ENCODE data around the gene AP2A2. TPM values are rescaled to one million over a fixed set of nuclear protein-coding genes. Genes with fewer than 3 reads are reported as not detected.

The AP2A2 gene
- total RNA-seq, 4 donors from 2014 or later = 33.6 to 76.6 (median 46.4) TPM

DNA sequence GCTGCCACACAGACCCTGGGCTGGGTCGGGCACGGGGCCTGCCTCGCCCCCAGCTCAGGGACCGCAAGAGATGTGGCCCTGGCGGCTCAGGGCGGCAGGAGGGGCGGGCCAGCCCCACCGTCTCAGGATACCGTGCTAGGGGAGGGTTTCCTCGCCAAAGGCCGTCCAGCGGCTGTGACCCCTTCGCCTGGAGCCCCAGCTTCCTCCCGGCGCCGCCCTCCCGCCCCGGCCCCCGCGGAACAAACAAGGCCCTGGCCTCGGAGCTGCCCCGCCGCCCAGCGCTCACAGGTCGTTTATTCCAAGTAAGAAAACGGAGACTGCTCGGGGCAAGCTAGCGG lies 543 bp upstream of the AP2A2 start:
- intact Hi-C loops (cut with DNase I; ENCODE audit: low total_unique reads) = no loop called here
- peak overlapping the region; percentile 2 for H3K4me3 ChIP-seq (ENCODE audit: low read depth, poor library complexity, severe bottlenecking)
- DNase-seq (ENCODE audit: low spot score in 2 of 2) = peak in 1 of 2 donors; percentile 92
- TF ChIP-seq POLR2A (IDR thresholded peaks at IDR 0.05) = no peak
- TF ChIP-seq, protein P1, sequence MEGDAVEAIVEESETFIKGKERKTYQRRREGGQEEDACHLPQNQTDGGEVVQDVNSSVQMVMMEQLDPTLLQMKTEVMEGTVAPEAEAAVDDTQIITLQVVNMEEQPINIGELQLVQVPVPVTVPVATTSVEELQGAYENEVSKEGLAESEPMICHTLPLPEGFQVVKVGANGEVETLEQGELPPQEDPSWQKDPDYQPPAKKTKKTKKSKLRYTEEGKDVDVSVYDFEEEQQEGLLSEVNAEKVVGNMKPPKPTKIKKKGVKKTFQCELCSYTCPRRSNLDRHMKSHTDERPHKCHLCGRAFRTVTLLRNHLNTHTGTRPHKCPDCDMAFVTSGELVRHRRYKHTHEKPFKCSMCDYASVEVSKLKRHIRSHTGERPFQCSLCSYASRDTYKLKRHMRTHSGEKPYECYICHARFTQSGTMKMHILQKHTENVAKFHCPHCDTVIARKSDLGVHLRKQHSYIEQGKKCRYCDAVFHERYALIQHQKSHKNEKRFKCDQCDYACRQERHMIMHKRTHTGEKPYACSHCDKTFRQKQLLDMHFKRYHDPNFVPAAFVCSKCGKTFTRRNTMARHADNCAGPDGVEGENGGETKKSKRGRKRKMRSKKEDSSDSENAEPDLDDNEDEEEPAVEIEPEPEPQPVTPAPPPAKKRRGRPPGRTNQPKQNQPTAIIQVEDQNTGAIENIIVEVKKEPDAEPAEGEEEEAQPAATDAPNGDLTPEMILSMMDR (IDR thresholded peaks at IDR 0.05) = no peak
- WGBS, 2 donors = 58 to 71% methylated on average over 17 to 18 of the region's 28 CpGs

DNA sequence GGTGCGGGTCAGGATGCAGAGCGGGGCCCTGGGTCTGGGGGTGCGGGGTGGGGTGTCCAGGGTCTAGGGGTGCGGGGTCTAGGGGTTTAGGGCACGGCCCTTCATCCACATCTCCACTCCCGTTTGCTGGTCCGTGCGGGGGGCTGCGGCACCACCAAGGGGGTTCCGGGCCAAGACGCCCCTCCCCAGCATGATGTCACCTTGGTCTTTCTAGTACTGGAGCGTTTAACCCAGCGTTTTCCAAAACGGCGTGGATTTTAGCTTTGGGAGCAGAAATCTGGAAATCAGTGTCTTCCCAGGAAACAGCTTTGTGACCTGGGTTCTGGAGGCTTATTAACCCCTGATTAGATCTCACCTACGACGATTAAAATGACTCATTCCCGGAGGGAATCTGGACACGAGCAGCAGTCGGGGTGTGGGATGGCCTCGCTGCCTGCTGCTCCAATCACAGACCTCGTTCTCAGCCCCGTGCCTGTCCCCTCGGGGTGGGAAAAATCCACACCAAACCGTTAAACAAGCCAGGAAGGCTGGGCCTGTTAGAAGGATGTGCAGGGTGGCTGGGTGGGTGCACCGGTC lies 759 bp downstream of the AP2A2 start:
- no peak for TF ChIP-seq POLR2A (IDR thresholded peaks at IDR 0.05)
- intact Hi-C loops (cut with DNase I; ENCODE audit: low total_unique reads) = no loop called here
- H3K4me3 ChIP-seq (ENCODE audit: low read depth, poor library complexity, severe bottlenecking) = peak overlapping the region; percentile 89
- 1 to 2% methylated on average over 17 to 25 of the region's 26 CpGs for WGBS, 2 donors
- peak in 1 of 2 donors; percentile 49 for DNase-seq (ENCODE audit: low spot score in 2 of 2)

DNA sequence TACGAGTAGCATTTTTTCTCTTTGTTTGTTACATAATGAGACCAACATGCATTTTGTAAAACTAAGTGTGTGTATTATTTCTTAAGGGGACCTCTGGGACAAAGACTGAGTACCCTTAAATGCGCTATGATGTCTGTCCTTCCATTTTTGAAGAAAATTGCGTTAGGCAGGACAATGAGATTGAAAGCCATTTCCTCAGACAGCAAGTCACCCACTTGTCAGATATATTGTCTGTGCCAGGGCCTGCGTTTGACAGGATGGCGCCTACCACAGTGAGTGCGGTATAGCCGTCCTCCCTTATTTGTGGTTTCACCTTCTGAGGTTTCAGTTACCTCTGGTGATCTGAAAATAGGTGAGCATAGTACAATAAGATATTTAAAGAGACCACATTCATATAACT lies 2.2 kb downstream of the AP2A2 start:
- intact Hi-C loops (cut with DNase I; ENCODE audit: low total_unique reads) = no loop called here
- no peak overlapping the region for H3K4me3 ChIP-seq (ENCODE audit: low read depth, poor library complexity, severe bottlenecking)
- TF ChIP-seq, protein P1 (IDR thresholded peaks at IDR 0.05) = no peak
- TF ChIP-seq POLR2A (IDR thresholded peaks at IDR 0.05) = no peak

DNA sequence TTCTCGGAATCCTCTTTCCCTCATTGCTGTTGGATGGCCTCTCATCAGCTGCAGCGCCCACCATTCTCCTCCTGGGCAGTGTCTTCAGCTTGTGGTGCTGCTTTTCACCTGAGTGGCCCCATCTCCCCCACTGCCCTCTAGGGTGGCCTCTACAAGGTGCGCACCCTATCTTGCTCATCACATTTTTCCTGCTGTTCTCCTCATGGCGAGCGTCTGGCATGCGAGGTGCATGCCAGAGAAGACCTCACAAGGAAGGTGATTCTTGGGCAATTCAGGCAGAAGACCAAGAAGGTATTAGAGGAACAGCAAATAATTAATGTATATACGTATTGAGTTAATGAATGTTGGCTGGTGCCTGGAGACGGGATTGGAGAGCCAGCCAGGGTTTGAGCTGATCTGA lies 3.1 kb downstream of the AP2A2 start:
- H3K4me3 ChIP-seq (ENCODE audit: low read depth, poor library complexity, severe bottlenecking) = no peak overlapping the region
- 78 to 83% methylated on average over 8 of the region's 8 CpGs for WGBS, 2 donors
- no peak for TF ChIP-seq POLR2A (IDR thresholded peaks at IDR 0.05)
- TF ChIP-seq, protein P1 (IDR thresholded peaks at IDR 0.05) = no peak
- intact Hi-C loops (cut with DNase I; ENCODE audit: low total_unique reads) = no loop called here
- DNase-seq (ENCODE audit: low spot score in 2 of 2) = no peak

More for the DNA sequence above, 2.2 kb downstream of the AP2A2 start:
- DNase-seq (ENCODE audit: low spot score in 2 of 2) = no peak
- WGBS, 2 donors = 48 to 55% methylated on average over 7 of the region's 7 CpGs

DNA sequence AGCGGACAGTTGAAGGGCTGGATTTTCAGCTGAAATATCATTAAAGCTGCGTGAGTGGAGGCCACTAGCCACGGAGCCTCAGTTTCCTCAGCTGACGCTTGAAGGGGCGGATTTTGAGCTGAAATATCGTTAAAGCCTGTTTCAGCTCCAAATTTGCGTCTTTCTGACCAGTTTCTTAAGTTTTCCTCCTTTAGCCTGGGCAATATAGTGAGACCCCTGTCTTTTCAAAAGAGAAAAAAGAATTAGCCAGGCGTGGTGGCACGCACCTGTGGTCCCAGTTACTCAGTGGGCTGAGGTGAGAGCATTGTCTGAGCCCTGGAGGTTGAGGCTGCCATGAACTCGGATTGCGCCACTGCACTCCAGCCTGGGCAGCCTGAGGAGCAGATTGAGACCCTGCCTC lies 3.7 kb downstream of the AP2A2 start:
- no peak overlapping the region for H3K4me3 ChIP-seq (ENCODE audit: low read depth, poor library complexity, severe bottlenecking)
- WGBS, 2 donors = 97% methylated on average over 11 of the region's 11 CpGs
- TF ChIP-seq, protein P1 (IDR thresholded peaks at IDR 0.05) = no peak
- no peak for TF ChIP-seq POLR2A (IDR thresholded peaks at IDR 0.05)
- intact Hi-C loops (cut with DNase I; ENCODE audit: low total_unique reads) = no loop called here
- no peak for DNase-seq (ENCODE audit: low spot score in 2 of 2)

DNA sequence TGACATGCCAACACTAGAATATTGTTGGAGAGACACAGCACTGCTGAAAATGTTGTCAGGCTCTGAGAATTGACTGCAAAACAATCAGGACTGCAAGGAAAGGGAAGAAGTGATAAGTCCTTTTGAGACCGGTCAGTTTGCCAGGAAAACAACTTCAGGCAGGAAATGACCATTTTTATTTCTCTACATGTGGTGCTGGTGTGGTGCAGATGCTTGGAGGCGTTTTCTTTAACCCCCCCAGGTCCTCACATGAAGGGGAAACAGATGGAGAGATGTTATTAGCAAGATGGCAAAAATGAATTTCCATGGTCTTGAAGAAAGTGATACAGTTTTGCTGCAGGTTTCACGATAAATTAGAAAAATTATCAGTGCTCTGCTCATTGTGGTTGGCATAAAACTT lies 5.7 kb downstream of the AP2A2 start:
- H3K4me3 ChIP-seq (ENCODE audit: low read depth, poor library complexity, severe bottlenecking) = no peak overlapping the region
- WGBS, 2 donors = 50 to 57% methylated on average over 3 of the region's 3 CpGs
- DNase-seq (ENCODE audit: low spot score in 2 of 2) = no peak
- TF ChIP-seq, protein P1 (IDR thresholded peaks at IDR 0.05) = no peak
- TF ChIP-seq POLR2A (IDR thresholded peaks at IDR 0.05) = no peak
- intact Hi-C loops (cut with DNase I; ENCODE audit: low total_unique reads) = no loop called here

Measured in lower leg skin (tissue), 4 donors.